Bronchial epithelial cell (primary cell): ENCODE data around the gene DRC1. TPM values are rescaled to one million over a fixed set of nuclear protein-coding genes. Genes with fewer than 3 reads are reported as not detected.

Experiments
- DNase-seq: peaks from one replicate; pipeline ENCODE4 v3.0.0-alpha.2; 2010; ENCODE audit warnings: low read depth
- FAIRE-seq: peaks from 2 replicates; lab custom pipeline; 2011; peaks lifted over from hg19 to GRCh38; lab: Jason Lieb, UNC
- H3K27me3 ChIP-seq: 2 replicates; pipeline ENCODE4 v1.5.1; 2011; ENCODE audit warnings: low read length; ENCODE audit not compliant: control insufficient read depth, insufficient read depth
- H3K36me3 ChIP-seq: 2 replicates; pipeline ENCODE4 v1.5.1; 2011; ENCODE audit warnings: low read length; ENCODE audit not compliant: control insufficient read depth, insufficient read depth
- H3K4me3 ChIP-seq: 2 replicates; pipeline ENCODE4 v1.5.1; 2011; ENCODE audit warnings: mild to moderate bottlenecking, low read depth, low read length, control low read depth
- total RNA-seq: library from RNA; depleted of rRNA; stranded (reverse); fragments of >200 nt; gene quantifications from 2 replicates; pipeline ENCODE4 v1.2.1, GENCODE V29; 2014
- TF ChIP-seq, protein P1 (sequence below): IDR thresholded peaks from 2 replicates; pipeline ENCODE4 v1.5.1; 2011; ENCODE audit warnings: mild to moderate bottlenecking, moderate library complexity, low read length, control low read depth, inconsistent platforms; ENCODE audit not compliant: insufficient read depth, severe bottlenecking

Gene DRC1
- total RNA-seq, 1 donor from 2014 or later, result not detected

DNA sequence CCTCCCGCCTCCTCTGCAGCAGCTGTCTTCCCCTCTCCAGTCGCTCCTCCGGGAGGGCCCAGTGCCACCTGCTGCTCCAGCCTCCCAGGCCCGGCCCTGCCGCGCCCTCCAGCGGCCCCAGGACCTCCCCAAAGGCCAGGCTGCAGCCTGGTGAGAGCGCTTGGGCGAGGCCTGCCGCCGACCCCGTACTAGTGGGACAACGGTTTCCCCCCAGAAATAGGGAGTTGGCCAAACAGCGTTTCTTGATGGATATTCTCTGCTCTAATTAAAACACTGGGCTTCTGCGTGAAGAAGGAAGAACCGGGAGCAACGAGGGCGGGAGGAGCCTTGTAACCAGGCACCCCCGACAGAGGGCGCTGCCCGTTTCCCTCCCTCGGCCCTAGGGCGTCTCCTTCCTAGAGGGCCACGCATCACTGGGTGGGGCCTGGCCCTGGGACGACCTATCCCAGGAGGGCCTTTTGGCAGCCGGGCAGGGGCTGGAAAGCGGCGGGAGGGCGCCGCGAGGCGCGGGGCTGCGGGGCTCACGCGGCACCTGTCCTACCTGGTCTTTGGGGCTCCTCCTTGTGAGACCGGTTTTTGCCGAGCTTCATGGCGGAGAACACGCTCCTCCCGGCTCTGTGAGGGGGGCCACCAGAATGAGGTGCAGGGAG is 101.6 kb downstream of the DRC1 start:
- DNase-seq, result peak; percentile 54

DNA sequence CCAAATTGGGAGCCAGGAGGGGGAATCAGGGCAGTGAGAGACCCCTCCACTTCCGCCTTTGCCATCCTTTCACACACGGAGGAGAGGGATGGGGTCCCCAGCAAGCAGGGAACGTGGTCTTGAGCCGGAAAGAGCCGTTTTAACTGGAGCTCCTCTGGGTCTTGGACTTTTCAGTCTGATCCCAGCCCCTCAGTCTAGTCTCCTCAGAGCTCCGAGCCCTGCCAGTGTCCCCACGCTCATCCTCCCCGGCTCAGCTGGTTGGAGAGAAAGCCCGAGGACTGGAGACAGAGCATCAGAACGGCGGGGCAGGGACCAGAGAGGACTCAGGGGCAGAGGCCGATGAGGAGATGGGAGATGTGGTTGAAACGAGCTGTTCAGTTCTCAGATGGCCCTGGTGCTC is 102.3 kb downstream of the DRC1 start:
- Histone ChIP-seq H3K27me3 (peaks cover 14% of the 10 kb centered on the region), H3K36me3 (no peaks in the 10 kb centered on the region), H3K4me3 (no peak overlapping the region)
- FAIRE-seq, result no peak
- TF ChIP-seq, protein P1, sequence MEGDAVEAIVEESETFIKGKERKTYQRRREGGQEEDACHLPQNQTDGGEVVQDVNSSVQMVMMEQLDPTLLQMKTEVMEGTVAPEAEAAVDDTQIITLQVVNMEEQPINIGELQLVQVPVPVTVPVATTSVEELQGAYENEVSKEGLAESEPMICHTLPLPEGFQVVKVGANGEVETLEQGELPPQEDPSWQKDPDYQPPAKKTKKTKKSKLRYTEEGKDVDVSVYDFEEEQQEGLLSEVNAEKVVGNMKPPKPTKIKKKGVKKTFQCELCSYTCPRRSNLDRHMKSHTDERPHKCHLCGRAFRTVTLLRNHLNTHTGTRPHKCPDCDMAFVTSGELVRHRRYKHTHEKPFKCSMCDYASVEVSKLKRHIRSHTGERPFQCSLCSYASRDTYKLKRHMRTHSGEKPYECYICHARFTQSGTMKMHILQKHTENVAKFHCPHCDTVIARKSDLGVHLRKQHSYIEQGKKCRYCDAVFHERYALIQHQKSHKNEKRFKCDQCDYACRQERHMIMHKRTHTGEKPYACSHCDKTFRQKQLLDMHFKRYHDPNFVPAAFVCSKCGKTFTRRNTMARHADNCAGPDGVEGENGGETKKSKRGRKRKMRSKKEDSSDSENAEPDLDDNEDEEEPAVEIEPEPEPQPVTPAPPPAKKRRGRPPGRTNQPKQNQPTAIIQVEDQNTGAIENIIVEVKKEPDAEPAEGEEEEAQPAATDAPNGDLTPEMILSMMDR, result no peak
- no peak for DNase-seq

More for the DNA sequence above, 101.6 kb downstream of the DRC1 start:
- TF ChIP-seq, protein P1, result peak; percentile 95
- H3K27me3 ChIP-seq, result peaks cover 15% of the 10 kb centered on the region
- H3K36me3 ChIP-seq, result no peaks in the 10 kb centered on the region
- H3K4me3 ChIP-seq, result peak overlapping the region; percentile 20
- FAIRE-seq, result no peak

DNA sequence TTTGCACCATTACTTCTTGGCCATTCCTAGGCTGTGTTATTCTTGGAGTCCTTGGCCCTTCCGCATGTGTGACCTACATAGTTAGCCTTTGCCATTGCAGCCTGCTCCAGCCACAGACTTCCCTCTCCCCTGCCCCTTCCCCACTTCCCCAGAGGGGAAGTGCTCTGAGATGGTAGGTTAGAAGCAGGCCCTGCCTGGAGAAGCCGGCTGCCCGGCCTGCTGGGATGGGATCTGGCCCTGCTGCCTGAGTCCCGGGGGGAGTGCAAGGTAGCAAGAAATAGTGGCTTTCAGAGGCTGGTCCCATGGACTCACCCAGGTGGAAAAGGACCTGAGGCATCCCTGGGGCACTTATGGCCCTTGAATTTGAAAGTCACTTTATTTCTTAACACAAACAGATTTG is 104.6 kb downstream of the DRC1 start:
- Histone ChIP-seq H3K27me3 (peaks cover 13% of the 10 kb centered on the region), H3K4me3 (no peak overlapping the region), H3K36me3 (no peaks in the 10 kb centered on the region)
- TF ChIP-seq, protein P1, result no peak
- no peak for FAIRE-seq
- DNase-seq, result no peak

Other genes starting within 250 kb of the DRC1 start
- under 0.01 and 0.13 TPM in 2 replicates for gene GAREM2, start 228.8 kb upstream of the DRC1 start, total RNA-seq
- 140 and 155 TPM in 2 replicates for gene HADHA, start 157.3 kb upstream of the DRC1 start, total RNA-seq
- 105 and 135 TPM in 2 replicates for gene HADHB, start 157.0 kb upstream of the DRC1 start, total RNA-seq
- 28.0 and 32.6 TPM in 2 replicates for gene SELENOI, start 55.8 kb upstream of the DRC1 start, total RNA-seq
- not detected in 2 replicates for gene ADGRF3, start 55.1 kb upstream of the DRC1 start, total RNA-seq
- gene OTOF, start 76.2 kb downstream of the DRC1 start, total RNA-seq, result not detected in 2 replicates
- not detected in 2 replicates for gene CIB4, start 239.4 kb downstream of the DRC1 start, total RNA-seq